BJ (cell line): ENCODE data around the gene BLCAP. TPM values are rescaled to one million over a fixed set of nuclear protein-coding genes. Genes with fewer than 3 reads are reported as not detected.

ENCODE experiments used
- CTCF ChIA-PET: fragments of 350-600 bp; formaldehyde crosslinking; extraction: SDS; loops from one replicate; lab custom pipeline; 2021; ENCODE audit warnings: antibody characterized with exemption, inconsistent platforms; lab: Yijun Ruan, JAX
- POLR2A ChIA-PET: fragments of 300-600 bp; sonication (Branson Sonifier 250); formaldehyde crosslinking; extraction: SDS; loops from one replicate; lab custom pipeline; 2021; ENCODE audit warnings: antibody characterized with exemption; lab: Charles Lee
- DNase-seq: peaks from one replicate; pipeline ENCODE4 v3.0.0-alpha.2; 2011; ENCODE audit warnings: low read depth
- H3K27me3 ChIP-seq: 2 replicates; pipeline ENCODE4 v1.6.0; 2011; ENCODE audit warnings: low read length; ENCODE audit not compliant: control insufficient read depth, insufficient read depth
- H3K36me3 ChIP-seq: 2 replicates; pipeline ENCODE4 v1.5.1; 2011; ENCODE audit warnings: low read length; ENCODE audit not compliant: control insufficient read depth, insufficient read depth
- H3K4me3 ChIP-seq: 2 replicates; pipeline ENCODE4 v1.5.1; 2011; ENCODE audit warnings: low read depth, mild to moderate bottlenecking, control low read depth, low read length
- CTCF ChIP-seq: IDR thresholded peaks from 2 replicates; pipeline ENCODE4 v1.5.1; 2011; ENCODE audit warnings: low read depth, mild to moderate bottlenecking, control low read depth, inconsistent platforms, low read length, moderate library complexity; ENCODE audit not compliant: insufficient read depth
- polyA plus RNA-seq: library from polyadenylated mRNA; depleted of rRNA; stranded (reverse); fragments of >200 nt; gene quantifications from 2 replicates; pipeline ENCODE4 v1.2.3, GENCODE V29; 2011

Gene BLCAP
- polyA plus RNA-seq, 1 experiment: 98.7 TPM

- no peak for DNase-seq
- Histone ChIP-seq H3K4me3 (no peak overlapping the region), H3K27me3 (no peaks in the 10 kb centered on the region), H3K36me3 (no peaks in the 10 kb centered on the region; the same call in 1 of the 2 replicates)
- ChIA-PET POLR2A (no interaction called here), CTCF (interaction anchor here (0.6 to 1.3 kb wide), 2 partner anchors 10 to 25 kb away, joined by 3 to 4 read pairs; no protein-coding TSS in a partner anchor)
- no peak for TF ChIP-seq CTCF
Measured at GRCh38 chr20:37523012-37523391, 4.7 kb downstream of the BLCAP start.

GRCh38 chr20:37522260-37523011, 5.2 kb downstream of the BLCAP start:
- CTCF ChIA-PET: interaction anchor here (1.2 to 1.3 kb wide), 2 partner anchors 11 to 327 kb away, joined by 3 to 4 read pairs; no protein-coding TSS in a partner anchor
- POLR2A ChIA-PET: no interaction called here
- H3K4me3 ChIP-seq: no peak overlapping the region
- no peak for TF ChIP-seq CTCF
- no peak for DNase-seq
- H3K27me3 ChIP-seq: no peaks in the 10 kb centered on the region
- H3K36me3 ChIP-seq: no peaks in the 10 kb centered on the region; the same call in 1 of the 2 replicates

GRCh38 chr20:37521061-37521771, 6.5 kb downstream of the BLCAP start, which contains the start of gene NNAT:
TSS of gene NNAT (plus strand) at chr20:37521250. CDS start at chr20:37521332, 82 bp downstream.
- CTCF ChIA-PET: no interaction called here
- TF ChIP-seq CTCF: no peak
- POLR2A ChIA-PET: no interaction called here
- Histone ChIP-seq H3K36me3 (no peaks in the 10 kb centered on the region; the same call in 1 of the 2 replicates), H3K27me3 (no peaks in the 10 kb centered on the region), H3K4me3 (no peak within 1 kb of the TSS)
- DNase-seq: no peak

- TF ChIP-seq CTCF: no peak
- H3K36me3 ChIP-seq: no peaks in the 10 kb centered on the region; the same call in 1 of the 2 replicates
Measured at GRCh38 chr20:37520419-37520955, 7.2 kb downstream of the BLCAP start.

More at GRCh38 chr20:37520419-37520955, 7.2 kb downstream of the BLCAP start:
- POLR2A ChIA-PET: no interaction called here
- Histone ChIP-seq H3K4me3 (no peak overlapping the region), H3K27me3 (no peaks in the 10 kb centered on the region)
- DNase-seq: no peak
- CTCF ChIA-PET: no interaction called here
